OCI-M1 (cell line): ENCODE measurements around the gene INPP1.
A peak's percentile ranks its signal among the peaks of the same experiment; 100 is the strongest.

Source experiments
- DNase-seq: peaks from one replicate; lab custom pipeline; 2025; lab: John Stamatoyannopoulos, UW

The INPP1 gene

DNA sequence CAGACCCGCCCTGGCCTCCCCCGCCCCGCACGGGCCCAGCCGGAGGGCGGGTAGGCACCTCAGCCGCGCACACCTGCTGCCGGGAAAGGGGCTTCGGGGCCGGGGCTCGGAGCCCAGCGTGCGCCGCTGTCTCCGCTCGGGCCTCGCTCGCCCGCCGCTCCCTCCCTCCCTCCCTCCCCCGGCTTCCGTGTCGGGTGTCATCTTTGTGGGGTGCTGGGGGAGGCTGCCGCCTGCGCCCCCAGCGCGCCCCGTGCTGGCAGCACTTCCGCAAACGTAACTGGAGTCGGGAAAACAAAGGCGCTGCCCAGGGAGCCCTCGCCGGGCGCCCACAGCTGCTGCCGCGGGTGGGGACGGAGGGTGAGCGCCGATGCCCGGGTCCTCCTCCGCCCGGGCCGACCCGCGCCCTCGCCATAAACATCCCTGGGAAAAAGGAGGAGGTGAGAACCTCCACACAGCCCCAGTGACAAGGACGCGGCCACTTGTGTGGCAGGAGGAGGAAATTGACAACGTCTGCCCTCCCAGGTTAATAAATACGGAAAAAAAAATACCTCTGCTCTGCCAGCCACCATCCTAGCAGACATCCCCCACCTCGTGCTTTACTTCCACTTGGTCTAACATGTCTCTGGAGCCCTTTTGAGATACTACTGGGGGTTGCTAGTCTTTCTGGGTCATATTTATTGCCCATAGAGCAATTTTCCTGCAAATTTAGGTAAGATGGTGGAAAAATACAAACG lies 65.3 kb downstream of the INPP1 start:
- DNase-seq: peak; percentile 33

DNA sequence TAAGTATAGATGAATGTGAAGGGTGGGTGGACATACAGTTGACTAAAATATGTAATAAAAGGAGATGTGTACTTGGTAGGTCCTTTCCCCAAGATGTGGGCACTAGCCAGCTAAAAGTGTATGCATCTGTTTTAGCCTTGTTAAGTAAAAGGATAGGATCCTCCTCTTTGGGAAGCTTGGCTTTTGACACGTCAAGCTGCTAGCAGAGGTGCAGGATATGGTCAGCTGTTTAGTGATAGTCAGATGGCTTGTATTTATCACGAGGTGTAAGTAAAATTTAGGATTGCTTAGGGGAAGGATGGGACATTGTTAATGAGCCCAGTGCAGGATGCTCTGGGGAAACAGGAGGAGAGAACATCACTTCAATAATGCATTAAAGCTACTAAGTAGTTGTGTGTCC lies 66.2 kb downstream of the INPP1 start:
- no peak for DNase-seq

DNA sequence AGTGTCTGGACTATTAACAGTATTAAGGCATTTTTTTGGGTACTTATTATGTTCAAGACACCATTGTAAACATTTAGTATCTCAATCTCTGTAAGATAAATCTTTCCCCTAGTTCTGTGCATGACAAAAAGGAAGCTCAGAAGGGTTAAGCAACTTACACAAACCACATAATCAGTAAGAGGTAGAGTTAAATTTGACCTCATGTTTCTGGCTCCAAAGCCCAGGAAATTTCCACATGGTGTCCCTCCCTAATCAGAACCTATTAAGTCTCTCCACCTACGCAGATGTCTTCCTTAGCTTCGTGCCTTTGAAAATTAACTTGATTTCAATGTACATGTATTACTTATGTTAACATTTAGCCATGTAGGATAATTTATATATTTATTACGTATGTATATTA lies 66.8 kb downstream of the INPP1 start:
- DNase-seq: no peak

DNA sequence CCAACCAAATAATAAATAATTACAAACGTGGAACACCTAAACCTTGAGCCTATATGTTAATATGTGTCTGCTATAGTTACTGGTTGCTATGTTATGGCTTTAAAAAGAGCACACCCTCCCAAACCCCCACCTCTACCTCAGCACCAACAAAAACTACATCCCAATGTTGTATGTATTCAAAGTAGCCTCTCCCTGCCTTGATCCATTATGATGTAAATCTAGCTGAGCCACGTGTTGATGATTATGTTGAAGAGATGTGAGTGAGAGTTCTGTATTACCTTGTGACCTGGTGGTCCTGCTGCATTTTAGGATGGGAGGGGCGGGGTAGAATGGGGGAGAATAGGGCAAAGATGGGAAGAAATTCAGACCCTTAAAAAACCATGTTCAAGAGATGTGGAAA lies 69.6 kb downstream of the INPP1 start:
- no peak for DNase-seq

DNA sequence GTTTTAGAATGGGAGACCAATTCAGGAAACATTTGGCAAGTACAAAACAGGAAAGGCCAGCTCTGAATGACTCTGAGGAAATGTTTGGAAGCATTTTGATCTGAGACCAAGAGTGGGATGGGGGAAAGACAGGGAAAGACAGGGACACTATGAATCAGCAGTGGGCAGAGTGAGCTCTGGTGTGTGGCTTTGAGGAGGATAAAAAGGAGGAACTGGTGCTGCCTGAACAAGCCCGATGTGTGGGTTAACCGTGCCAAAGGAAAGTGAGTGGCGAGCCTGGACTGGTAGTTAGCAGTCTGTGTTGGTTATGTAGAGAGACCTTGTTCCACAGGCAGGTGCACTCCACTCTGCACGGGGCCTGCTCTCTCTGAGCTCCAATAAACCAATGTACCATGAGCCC lies 70.0 kb downstream of the INPP1 start:
- DNase-seq: no peak

DNA sequence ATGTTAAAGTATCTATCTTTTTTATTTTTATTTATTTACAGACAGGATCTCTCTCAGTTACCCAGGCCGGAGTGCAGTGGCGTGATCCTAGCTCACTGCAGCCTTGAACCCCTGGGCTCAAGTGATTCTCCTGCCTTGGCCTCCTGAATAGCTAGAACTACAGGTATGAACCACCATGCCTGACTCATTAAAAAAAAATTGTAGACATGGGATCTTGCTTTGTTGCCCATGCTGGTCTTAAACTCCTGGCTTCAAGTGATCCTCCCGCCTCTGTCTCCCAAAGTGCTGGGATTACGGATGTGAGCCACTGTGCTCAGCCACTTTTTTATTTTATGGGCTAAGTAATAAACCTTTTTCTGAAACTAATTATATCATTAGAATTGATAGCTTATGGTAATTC lies 71.9 kb downstream of the INPP1 start:
- no peak for DNase-seq

DNA sequence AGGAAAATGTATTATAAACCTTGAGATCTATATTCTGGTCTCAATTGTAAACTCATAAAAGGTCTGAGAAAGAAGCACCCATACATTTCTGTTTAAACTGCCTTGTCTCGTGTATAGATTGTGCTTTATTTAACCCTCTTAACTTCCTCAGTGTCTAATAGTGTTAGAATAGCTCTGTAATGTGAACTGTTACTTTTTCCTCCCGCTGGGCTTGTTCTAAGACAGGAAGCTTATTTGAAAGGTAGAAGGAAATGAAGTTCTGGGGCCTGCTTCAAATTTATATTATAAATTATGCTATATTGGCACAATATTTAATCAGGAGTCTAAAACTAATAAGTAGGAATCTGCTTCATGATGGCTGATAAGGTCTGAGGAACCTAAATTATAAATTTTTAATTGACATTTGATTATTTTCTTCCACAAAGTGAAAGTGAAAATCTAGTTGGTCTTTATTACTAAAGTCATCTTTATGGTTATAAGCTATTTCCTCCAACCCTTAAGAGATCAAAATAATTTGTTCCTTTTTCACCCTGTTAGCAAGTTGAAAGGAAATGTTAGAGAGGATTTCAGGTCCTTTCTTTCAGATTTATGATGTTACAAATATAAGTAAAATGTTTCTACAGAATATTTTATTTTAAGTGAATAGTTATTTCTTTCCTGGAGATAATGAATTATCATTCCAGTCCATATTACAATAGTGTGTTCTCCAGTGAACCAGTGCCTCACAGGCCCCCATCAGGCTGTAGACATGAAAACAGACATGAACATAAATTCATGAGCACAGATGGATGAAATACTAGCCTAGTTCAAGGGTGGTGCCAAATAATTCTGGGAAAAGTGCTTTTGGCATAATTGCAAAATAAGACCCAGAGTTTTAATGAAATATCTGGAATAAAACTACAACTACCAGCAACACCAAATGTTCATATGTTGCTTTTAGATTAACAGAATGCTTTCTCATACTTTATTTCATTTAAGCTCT lies 72.7 kb downstream of the INPP1 start:
- peak; percentile 38 for DNase-seq

DNA sequence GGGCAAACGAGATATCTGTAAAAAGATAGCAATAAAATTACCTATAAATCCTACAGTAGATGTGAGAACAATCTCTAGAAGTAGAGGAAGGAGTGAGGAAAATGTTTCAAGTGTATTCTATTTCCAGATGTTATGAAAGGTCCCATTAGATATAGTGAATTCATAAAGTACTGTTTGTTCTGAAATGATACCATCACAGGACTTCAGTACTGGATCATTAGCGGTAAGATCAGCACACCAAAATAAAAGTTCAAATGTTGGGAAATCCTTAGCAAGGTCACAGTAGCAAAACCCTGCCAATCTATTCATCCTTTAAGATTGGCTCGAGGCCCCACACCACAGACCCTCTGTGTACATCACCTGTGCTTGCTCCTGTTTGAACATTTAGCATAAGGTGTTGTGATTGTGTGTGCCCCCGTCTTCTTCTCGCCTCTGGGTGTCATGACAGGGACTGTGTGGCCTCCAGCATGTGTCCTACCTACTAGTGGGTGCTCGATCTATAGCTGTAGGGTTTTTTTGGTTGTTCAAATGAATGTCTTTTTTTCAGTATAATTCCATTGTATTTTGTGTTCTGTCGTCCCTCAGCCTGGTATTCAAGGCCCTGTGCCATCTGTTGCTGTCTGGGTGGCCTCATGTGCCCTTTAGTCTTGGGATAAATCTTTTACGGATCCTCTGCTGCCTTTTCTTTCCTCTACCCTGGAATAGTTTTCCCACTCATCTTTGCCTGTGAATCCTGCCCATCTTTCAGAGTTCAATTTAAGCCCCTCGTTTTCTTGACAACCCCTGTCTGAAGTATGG lies 73.9 kb downstream of the INPP1 start:
- no peak for DNase-seq

DNA sequence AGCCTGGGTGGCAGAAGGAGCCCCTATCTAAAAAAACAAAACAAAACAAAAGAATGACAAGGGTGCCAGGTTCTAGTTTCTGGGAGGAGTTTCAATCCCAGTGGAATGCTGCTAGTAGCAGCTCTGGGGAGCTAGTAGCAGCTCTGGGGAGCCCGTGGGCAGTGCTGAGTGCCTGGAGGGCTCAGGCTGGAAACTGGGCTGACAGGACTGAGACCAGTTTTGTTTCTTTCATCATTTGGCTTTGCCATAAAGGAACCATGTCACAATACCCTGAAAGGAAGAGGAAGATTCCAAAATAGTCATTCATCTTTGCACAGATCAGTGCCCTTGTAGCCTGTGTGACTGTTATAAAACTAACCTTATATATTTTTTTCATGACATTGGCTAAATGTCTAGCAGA lies 75.3 kb downstream of the INPP1 start:
- DNase-seq: no peak

DNA sequence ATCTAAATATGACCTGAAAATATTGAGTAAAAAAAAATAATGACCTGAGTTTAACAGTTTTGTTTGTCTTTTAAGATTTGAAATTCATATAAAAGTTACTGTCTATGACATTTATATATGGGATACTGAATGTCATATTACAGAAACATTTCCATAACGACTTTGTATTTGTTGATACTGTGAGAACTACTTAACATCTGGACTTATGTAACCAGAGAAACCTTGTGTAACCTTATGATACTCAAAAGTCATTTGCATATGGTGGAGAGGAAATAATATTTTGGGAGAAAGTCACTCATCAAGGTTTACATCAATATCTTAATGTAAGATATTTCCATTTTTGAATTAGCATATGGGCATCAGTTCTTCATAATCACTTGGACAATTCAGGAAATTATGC lies 77.4 kb downstream of the INPP1 start:
- DNase-seq: no peak
